KMS-11 (cell line): ENCODE measurements around the gene SPRY1.

Experiments used
- H2AFZ ChIP-seq: fragments of 200-600 bp; sonication (generic); 2 replicates; pipeline ENCODE4 v1.6.1; 2016; ENCODE audit warnings: antibody characterized with exemption, mixed run types, low read depth
- H3K27ac ChIP-seq: fragments of 200-600 bp; sonication (generic); 2 replicates; pipeline ENCODE4 v1.6.1; 2016; ENCODE audit warnings: mild to moderate bottlenecking, mixed run types
- H3K27me3 ChIP-seq: fragments of 200-600 bp; sonication (generic); 2 replicates; pipeline ENCODE4 v1.6.1; 2017; ENCODE audit warnings: mild to moderate bottlenecking, low read depth, mixed run types, moderate library complexity; ENCODE audit not compliant: insufficient read depth
- H3K36me3 ChIP-seq: fragments of 200-600 bp; sonication (generic); 2 replicates; pipeline ENCODE4 v1.6.1; 2017; ENCODE audit warnings: mild to moderate bottlenecking, mixed run types; ENCODE audit not compliant: insufficient read depth
- H3K4me1 ChIP-seq: fragments of 200-600 bp; sonication (generic); 2 replicates; pipeline ENCODE4 v1.6.1; 2016; ENCODE audit warnings: mild to moderate bottlenecking, low read depth, mixed run types; ENCODE audit not compliant: poor library complexity, severe bottlenecking
- H3K4me2 ChIP-seq: fragments of 200-600 bp; sonication (generic); 2 replicates; pipeline ENCODE4 v1.7.0; 2016; ENCODE audit warnings: mild to moderate bottlenecking, mixed run types
- H3K4me3 ChIP-seq: fragments of 200-600 bp; sonication (generic); IDR thresholded peaks from 2 replicates; pipeline ENCODE4 v1.6.1; 2017; ENCODE audit warnings: low read depth, low read length, mixed read lengths; ENCODE audit not compliant: insufficient read depth
- H3K79me2 ChIP-seq: fragments of 200-600 bp; sonication (generic); 2 replicates; pipeline ENCODE4 v1.6.1; 2016; ENCODE audit warnings: low read depth, mixed run types; ENCODE audit not compliant: insufficient read depth
- H3K9ac ChIP-seq: fragments of 200-600 bp; sonication (generic); 2 replicates; pipeline ENCODE4 v1.6.1; 2016; ENCODE audit warnings: mild to moderate bottlenecking, mixed run types
- H4K20me1 ChIP-seq: fragments of 200-600 bp; sonication (generic); 2 replicates; pipeline ENCODE4 v1.6.1; 2016; ENCODE audit warnings: mild to moderate bottlenecking, mixed run types; ENCODE audit not compliant: insufficient read depth
- TF ChIP-seq, protein P1 (sequence below): fragments of 200-600 bp; sonication (generic); conservative IDR thresholded peaks from 2 replicates; pipeline ENCODE4 v1.6.1; 2017; ENCODE audit warnings: low read depth, mild to moderate bottlenecking, antibody characterized with exemption, low read length, moderate library complexity, mixed read lengths

SPRY1 gene

DNA sequence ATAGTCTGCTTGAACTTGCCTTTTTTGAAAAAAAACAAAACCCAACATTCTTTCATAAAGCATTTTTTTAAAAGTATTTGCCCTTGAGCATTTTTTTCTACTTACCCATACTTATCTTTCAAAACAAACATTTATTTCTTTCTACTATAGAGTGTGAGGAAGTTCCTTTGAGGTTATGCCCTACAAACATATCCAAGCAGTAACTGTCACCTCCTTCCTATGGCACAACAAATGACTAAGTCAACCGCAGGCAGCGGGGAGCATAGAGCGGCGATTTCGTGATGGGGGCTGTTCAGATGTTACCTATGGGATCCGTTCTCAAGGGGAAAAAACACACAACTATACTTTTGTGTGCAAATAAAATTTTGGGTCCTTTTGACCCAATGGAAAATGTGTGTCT, 19.4 kb downstream of the SPRY1 start:
- Histone ChIP-seq H3K27ac (no peak overlapping the region), H3K4me2 (no peak overlapping the region), H3K36me3 (no peaks in the 10 kb centered on the region), H4K20me1 (no peaks in the 10 kb centered on the region), H3K27me3 (no peaks in the 10 kb centered on the region), H2AFZ (no peak overlapping the region), H3K4me1 (peaks cover 88% of the 10 kb centered on the region), H3K9ac (no peak overlapping the region), H3K4me3 (no peak overlapping the region), H3K79me2 (no peaks in the 10 kb centered on the region)
- TF ChIP-seq, protein P1, sequence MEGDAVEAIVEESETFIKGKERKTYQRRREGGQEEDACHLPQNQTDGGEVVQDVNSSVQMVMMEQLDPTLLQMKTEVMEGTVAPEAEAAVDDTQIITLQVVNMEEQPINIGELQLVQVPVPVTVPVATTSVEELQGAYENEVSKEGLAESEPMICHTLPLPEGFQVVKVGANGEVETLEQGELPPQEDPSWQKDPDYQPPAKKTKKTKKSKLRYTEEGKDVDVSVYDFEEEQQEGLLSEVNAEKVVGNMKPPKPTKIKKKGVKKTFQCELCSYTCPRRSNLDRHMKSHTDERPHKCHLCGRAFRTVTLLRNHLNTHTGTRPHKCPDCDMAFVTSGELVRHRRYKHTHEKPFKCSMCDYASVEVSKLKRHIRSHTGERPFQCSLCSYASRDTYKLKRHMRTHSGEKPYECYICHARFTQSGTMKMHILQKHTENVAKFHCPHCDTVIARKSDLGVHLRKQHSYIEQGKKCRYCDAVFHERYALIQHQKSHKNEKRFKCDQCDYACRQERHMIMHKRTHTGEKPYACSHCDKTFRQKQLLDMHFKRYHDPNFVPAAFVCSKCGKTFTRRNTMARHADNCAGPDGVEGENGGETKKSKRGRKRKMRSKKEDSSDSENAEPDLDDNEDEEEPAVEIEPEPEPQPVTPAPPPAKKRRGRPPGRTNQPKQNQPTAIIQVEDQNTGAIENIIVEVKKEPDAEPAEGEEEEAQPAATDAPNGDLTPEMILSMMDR, result no peak

DNA sequence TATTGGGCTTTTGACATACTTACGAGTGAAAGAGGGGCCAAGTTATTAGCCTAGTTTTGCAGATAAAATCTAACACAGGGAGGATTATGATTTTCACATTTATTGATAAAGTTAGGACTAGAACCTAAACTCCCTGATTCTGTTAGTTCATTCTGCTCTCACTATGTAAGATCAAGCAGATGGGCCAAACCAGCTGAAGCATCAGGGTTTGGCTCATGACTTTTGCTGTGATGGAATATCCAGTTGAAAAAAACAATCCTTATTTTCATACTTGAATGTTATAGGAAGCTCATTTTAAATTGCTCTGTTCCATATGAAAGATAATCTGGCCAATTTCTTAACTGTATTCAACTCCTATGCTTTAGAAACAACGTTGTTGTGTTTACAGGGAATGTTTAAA, 21.2 kb downstream of the SPRY1 start:
- Histone ChIP-seq H3K4me3 (no peak overlapping the region), H3K79me2 (no peaks in the 10 kb centered on the region), H3K9ac (no peak overlapping the region), H3K4me1 (peaks cover 88% of the 10 kb centered on the region), H3K4me2 (peak overlapping the region; percentile 56), H3K27me3 (no peaks in the 10 kb centered on the region), H2AFZ (no peak overlapping the region), H3K27ac (peak overlapping the region; percentile 30; the same call in 1 of the 2 replicates), H3K36me3 (no peaks in the 10 kb centered on the region), H4K20me1 (no peaks in the 10 kb centered on the region)
- TF ChIP-seq, protein P1, result no peak

DNA sequence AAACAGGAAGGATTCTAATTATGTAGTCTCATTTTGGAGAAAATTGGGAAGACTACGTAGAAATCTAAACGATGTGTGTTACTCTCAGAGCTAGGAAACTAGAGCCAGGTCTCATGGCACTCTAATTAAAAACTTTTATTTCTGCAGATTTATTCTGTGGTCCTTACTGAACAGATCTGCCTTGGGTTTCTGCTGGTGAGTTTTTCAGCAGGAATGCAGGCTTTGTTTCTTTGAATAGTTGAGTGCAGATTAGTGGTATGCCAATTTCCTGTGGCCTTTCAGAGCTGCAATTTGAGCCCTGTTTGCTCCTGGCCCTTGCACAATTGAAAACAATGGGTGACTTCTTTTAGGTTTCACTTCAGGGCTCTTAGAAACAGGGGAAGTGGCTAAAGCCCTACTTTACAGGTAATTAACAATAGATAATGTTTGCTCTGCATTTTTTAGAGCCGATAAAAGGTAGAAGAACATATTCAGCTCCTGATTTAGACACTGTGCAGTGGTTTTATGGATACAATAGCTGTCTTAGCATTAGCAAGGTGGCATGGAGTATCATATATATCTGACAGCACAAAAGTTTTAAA, 21.8 kb downstream of the SPRY1 start:
- peaks cover 84% of the 10 kb centered on the region for H3K4me1 ChIP-seq
- H3K27me3 ChIP-seq, result no peaks in the 10 kb centered on the region
- H2AFZ ChIP-seq, result no peak overlapping the region
- no peaks in the 10 kb centered on the region for H3K79me2 ChIP-seq
- H3K4me2 ChIP-seq, result peak overlapping the region; percentile 56
- H3K36me3 ChIP-seq, result no peaks in the 10 kb centered on the region
- peak overlapping the region; percentile 30 for H3K27ac ChIP-seq
- no peaks in the 10 kb centered on the region for H4K20me1 ChIP-seq
- no peak overlapping the region for H3K4me3 ChIP-seq
- TF ChIP-seq, protein P1, result no peak
- H3K9ac ChIP-seq, result no peak overlapping the region

DNA sequence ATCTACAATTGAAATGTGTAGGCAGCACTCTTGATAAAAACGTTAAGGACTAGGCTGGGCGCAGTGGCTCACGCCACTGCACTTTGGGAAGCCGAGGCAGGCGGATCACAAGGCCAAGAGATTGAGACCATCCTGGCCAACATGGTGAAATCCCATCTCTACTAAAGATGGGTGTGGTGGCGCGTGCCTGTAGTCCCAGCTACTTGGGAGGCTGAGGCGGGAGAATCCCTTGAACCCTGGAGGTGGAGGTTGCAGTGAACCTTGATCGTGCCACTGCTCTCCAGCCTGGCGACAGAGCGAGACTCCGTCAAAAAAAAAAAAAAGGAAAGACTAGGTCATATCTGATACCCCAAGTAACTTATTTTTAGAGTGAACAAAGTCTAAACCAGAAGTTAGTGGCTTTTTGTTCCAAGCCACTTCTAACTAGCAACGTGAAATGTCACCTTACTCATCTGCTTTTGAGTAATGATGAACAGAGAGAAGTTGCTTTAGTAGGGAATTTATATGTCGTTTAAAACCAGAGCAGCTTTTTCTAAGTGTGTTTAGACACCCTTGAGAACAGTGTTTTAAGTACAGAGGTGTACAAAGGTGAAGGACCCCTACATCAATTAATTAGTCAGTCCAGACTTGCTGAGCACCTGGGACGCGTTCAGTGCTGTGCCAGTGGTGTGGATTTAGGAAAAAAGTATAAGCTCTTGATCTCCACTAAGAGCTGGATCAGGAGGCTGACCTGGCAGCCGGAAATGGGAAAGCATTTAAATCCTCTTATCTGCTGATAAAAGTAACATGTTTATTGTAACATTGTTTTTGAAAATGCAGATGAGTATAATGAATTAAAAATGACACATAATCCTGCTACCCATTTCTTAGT, 23.5 kb downstream of the SPRY1 start:
- no peak overlapping the region for H3K9ac ChIP-seq
- no peak overlapping the region for H2AFZ ChIP-seq
- no peak overlapping the region for H3K4me3 ChIP-seq
- H3K4me2 ChIP-seq, result peak overlapping the region; percentile 56; the same call in 1 of the 2 replicates
- H4K20me1 ChIP-seq, result no peaks in the 10 kb centered on the region
- H3K27ac ChIP-seq, result no peak overlapping the region
- no peaks in the 10 kb centered on the region for H3K79me2 ChIP-seq
- peaks cover 69% of the 10 kb centered on the region for H3K4me1 ChIP-seq
- no peaks in the 10 kb centered on the region for H3K27me3 ChIP-seq
- TF ChIP-seq, protein P1, result no peak
- no peaks in the 10 kb centered on the region for H3K36me3 ChIP-seq
